SK-N-SH treated with all-trans-retinoic acid at 6 μM for 48 hours (cell line): ENCODE results near the gene KLHDC8A.
A peak's percentile ranks its signal among the peaks of the same experiment; 100 is the strongest.

Experiments
- ATAC-seq: fragments of 200-7000 bp; cut with Tn5 transposase; 3 replicates; pipeline ENCODE4 v1.9.1; 2020; ENCODE audit warnings: mild to moderate bottlenecking, moderate library complexity
- ARNTL ChIP-seq: fragments of 450-650 bp; formaldehyde crosslinking; IDR thresholded peaks from 2 replicates; pipeline ENCODE4 v1.5.0; 2020; ENCODE audit warnings: low read depth, mild to moderate bottlenecking, moderate library complexity, borderline replicate concordance
- BACH2 ChIP-seq: fragments of 250-450 bp; sonication (Bioruptor Pico); IDR thresholded peaks from 2 replicates; pipeline ENCODE4 v1.9.0; 2021; ENCODE audit warnings: mild to moderate bottlenecking, borderline replicate concordance
- CREB5 ChIP-seq: fragments of 250-450 bp; sonication (Bioruptor Pico); IDR thresholded peaks from 2 replicates; pipeline ENCODE4 v1.5.1; 2020; ENCODE audit warnings: low read depth, mild to moderate bottlenecking, moderate library complexity
- CSRNP3 ChIP-seq: fragments of 250-450 bp; sonication (Bioruptor Pico); IDR thresholded peaks from 2 replicates; pipeline ENCODE4 v1.5.1; 2021; ENCODE audit warnings: mild to moderate bottlenecking, moderate library complexity
- ESRRG ChIP-seq: fragments of 250-450 bp; sonication (Bioruptor Pico); IDR thresholded peaks from 2 replicates; pipeline ENCODE4 v1.6.1; 2021; ENCODE audit warnings: mild to moderate bottlenecking
- GLIS3 ChIP-seq: fragments of 250-450 bp; sonication (Bioruptor Pico); IDR thresholded peaks from 2 replicates; pipeline ENCODE4 v1.5.0; 2020; ENCODE audit warnings: mild to moderate bottlenecking, moderate library complexity
- ISL1 ChIP-seq: fragments of 250-450 bp; sonication (Bioruptor Pico); IDR thresholded peaks from 2 replicates; pipeline ENCODE4 v2.1.2; 2022; ENCODE audit warnings: mild to moderate bottlenecking, moderate library complexity
- OSR1 ChIP-seq: fragments of 250-450 bp; sonication (Bioruptor Pico); IDR thresholded peaks from 2 replicates; pipeline ENCODE4 v1.8.0; 2022; ENCODE audit warnings: moderate library complexity, mild to moderate bottlenecking, inconsistent platforms
- PATZ1 ChIP-seq: fragments of 250-450 bp; sonication (Bioruptor Pico); IDR thresholded peaks from 2 replicates; pipeline ENCODE4 v1.8.0; 2020; ENCODE audit warnings: mild to moderate bottlenecking, moderate library complexity, borderline replicate concordance
- POU6F1 ChIP-seq: fragments of 250-450 bp; sonication (Bioruptor Pico); IDR thresholded peaks from 2 replicates; pipeline ENCODE4 v1.8.0; 2021; ENCODE audit warnings: low read depth, mild to moderate bottlenecking, moderate library complexity, borderline replicate concordance
- PPARA ChIP-seq: fragments of 250-450 bp; sonication (Bioruptor Pico); IDR thresholded peaks from 2 replicates; pipeline ENCODE4 v1.5.0; 2020; ENCODE audit warnings: mild to moderate bottlenecking, borderline replicate concordance
- SNAI2 ChIP-seq: fragments of 250-450 bp; sonication (Bioruptor Pico); IDR thresholded peaks from 2 replicates; pipeline ENCODE4 v1.5.0; 2020; ENCODE audit warnings: mild to moderate bottlenecking, moderate library complexity
- TCF4 ChIP-seq: fragments of 250-450 bp; sonication (Bioruptor Pico); IDR thresholded peaks from 2 replicates; pipeline ENCODE4 v1.8.0; 2021; ENCODE audit warnings: mild to moderate bottlenecking, moderate library complexity, borderline replicate concordance
- TOX ChIP-seq: fragments of 250-450 bp; sonication (Bioruptor Pico); IDR thresholded peaks from 2 replicates; pipeline ENCODE4 v1.8.0; 2021; ENCODE audit warnings: mild to moderate bottlenecking, moderate library complexity, borderline replicate concordance
- TSHZ2 ChIP-seq: fragments of 250-450 bp; sonication (Bioruptor Pico); IDR thresholded peaks from 2 replicates; pipeline ENCODE4 v1.5.0; 2020; ENCODE audit warnings: mild to moderate bottlenecking, moderate library complexity
- ZC3H10 ChIP-seq: fragments of 250-450 bp; sonication (Bioruptor Pico); IDR thresholded peaks from 2 replicates; pipeline ENCODE4 v1.5.1; 2021; ENCODE audit warnings: mild to moderate bottlenecking, moderate library complexity
- ZFP3 ChIP-seq: fragments of 250-450 bp; sonication (Bioruptor Pico); IDR thresholded peaks from 2 replicates; pipeline ENCODE4 v1.5.0; 2020; ENCODE audit warnings: mild to moderate bottlenecking, moderate library complexity
- ZNF565 ChIP-seq: fragments of 450-650 bp; formaldehyde crosslinking; conservative IDR thresholded peaks from 2 replicates; pipeline ENCODE4 v1.5.0; 2020; ENCODE audit warnings: low read depth, mild to moderate bottlenecking, moderate library complexity
- ZNF70 ChIP-seq: fragments of 450-650 bp; formaldehyde crosslinking; IDR thresholded peaks from 2 replicates; pipeline ENCODE4 v1.5.0; 2020; ENCODE audit warnings: mild to moderate bottlenecking, moderate library complexity
- ZNF8 ChIP-seq: fragments of 450-650 bp; formaldehyde crosslinking; IDR thresholded peaks from 2 replicates; pipeline ENCODE4 v1.5.0; 2020; ENCODE audit warnings: mild to moderate bottlenecking, moderate library complexity

KLHDC8A gene

GRCh38 chr1:205396967-205397616 is 40.4 kb upstream of the KLHDC8A start:
- TF ChIP-seq ZNF8 (CRISPR knock-in tag), result no peak
- TF ChIP-seq POU6F1 (CRISPR knock-in tag), result no peak
- TF ChIP-seq ZC3H10 (CRISPR knock-in tag), result no peak
- no peak for TF ChIP-seq ZFP3
- no peak for TF ChIP-seq SNAI2
- no peak for TF ChIP-seq ZNF565
- no peak for TF ChIP-seq CREB5 (CRISPR knock-in tag)
- no peak for TF ChIP-seq BACH2 (CRISPR knock-in tag)
- no peak for TF ChIP-seq CSRNP3 (CRISPR knock-in tag)
- no peak for TF ChIP-seq ARNTL (CRISPR knock-in tag)
- ATAC-seq, result peak; percentile 88

- ATAC-seq, result no peak
- no peak for TF ChIP-seq GLIS3 (CRISPR knock-in tag)
- no peak for TF ChIP-seq TOX
- TF ChIP-seq TSHZ2 (CRISPR knock-in tag), result no peak
- no peak for TF ChIP-seq ZNF8 (CRISPR knock-in tag)
- TF ChIP-seq TCF4 (CRISPR knock-in tag), result no peak
- no peak for TF ChIP-seq ZFP3
- TF ChIP-seq ISL1, result no peak
- TF ChIP-seq ARNTL (CRISPR knock-in tag), result no peak
- TF ChIP-seq BACH2 (CRISPR knock-in tag), result no peak
- no peak for TF ChIP-seq ESRRG (CRISPR knock-in tag)
- no peak for TF ChIP-seq POU6F1 (CRISPR knock-in tag)
- TF ChIP-seq PATZ1 (CRISPR knock-in tag), result no peak
These were observed 38.9 kb upstream of the KLHDC8A start for GRCh38 chr1:205395616-205396015.

GRCh38 chr1:205392650-205393049 is 35.9 kb upstream of the KLHDC8A start:
- ATAC-seq, result no peak
- TF ChIP-seq SNAI2 (no peak), ZC3H10 (CRISPR knock-in tag) (no peak), ARNTL (CRISPR knock-in tag) (no peak), POU6F1 (CRISPR knock-in tag) (no peak), CREB5 (CRISPR knock-in tag) (no peak), ZNF70 (no peak), PPARA (no peak), OSR1 (CRISPR knock-in tag) (no peak), ESRRG (CRISPR knock-in tag) (no peak), ZNF8 (CRISPR knock-in tag) (no peak), PATZ1 (CRISPR knock-in tag) (no peak)
